Neural progenitor cell (in vitro differentiated cells): ENCODE results near the gene CSHL1. TPM values are rescaled to one million over a fixed set of nuclear protein-coding genes. Genes with fewer than 3 reads are reported as not detected.
"Not testable (repeated sequence)": the region's sequence is repeated elsewhere in the genome, so short reads cannot be mapped to it uniquely, and the experiment has no call there.

Experiments used
- DNase-seq: peaks from one replicate; pipeline ENCODE4 v3.0.0-alpha.2; 2016; ENCODE audit warnings: low spot score
- H2AFZ ChIP-seq: fragments of 200-600 bp; sonication (generic); replicated peaks from 2 replicates; pipeline ENCODE4 v1.6.1; 2016; ENCODE audit warnings: antibody characterized with exemption
- H3F3A ChIP-seq: fragments of 200-600 bp; sonication (generic); 2 replicates; pipeline ENCODE4 v1.6.1; 2016; ENCODE audit warnings: antibody characterized with exemption, low read depth
- H3K27ac ChIP-seq: fragments of 200-600 bp; sonication (generic); 2 replicates; pipeline ENCODE4 v1.5.1; 2016; ENCODE audit warnings: mild to moderate bottlenecking
- H3K27me3 ChIP-seq: fragments of 200-600 bp; sonication (generic); 2 replicates; pipeline ENCODE4 v1.6.1; 2016; ENCODE audit warnings: mild to moderate bottlenecking, moderate library complexity
- H3K36me3 ChIP-seq: fragments of 200-600 bp; sonication (generic); 2 replicates; pipeline ENCODE4 v1.5.1; 2016
- H3K4me1 ChIP-seq: fragments of 200-600 bp; sonication (generic); 2 replicates; pipeline ENCODE4 v1.6.1; 2016; ENCODE audit warnings: mixed run types
- H3K4me2 ChIP-seq: fragments of 200-600 bp; sonication (generic); 2 replicates; pipeline ENCODE4 v1.6.1; 2016
- H3K4me3 ChIP-seq: fragments of 200-600 bp; sonication (generic); 2 replicates; pipeline ENCODE4 v1.5.1; 2016
- H3K79me2 ChIP-seq: fragments of 200-600 bp; sonication (generic); 2 replicates; pipeline ENCODE4 v1.6.1; 2016; ENCODE audit warnings: low read depth
- H3K9ac ChIP-seq: fragments of 200-600 bp; sonication (generic); 2 replicates; pipeline ENCODE4 v1.6.1; 2016
- H3K9me3 ChIP-seq: fragments of 200-600 bp; sonication (generic); 2 replicates; pipeline ENCODE4 v1.5.1; 2016; ENCODE audit warnings: low read depth
- H4K20me1 ChIP-seq: fragments of 200-600 bp; sonication (generic); 2 replicates; pipeline ENCODE4 v1.6.1; 2016; ENCODE audit warnings: low read depth
- H3K27ac Mint-ChIP-seq: 3 replicates; pipeline ENCODE4 v1.8.0; 2021; ENCODE audit warnings: mixed read lengths
- H3K27me3 Mint-ChIP-seq: 2 replicates; pipeline ENCODE4 v1.8.0; 2022; ENCODE audit warnings: low read depth, mild to moderate bottlenecking, inconsistent platforms, moderate library complexity, mixed read lengths; ENCODE audit not compliant: insufficient read depth
- H3K36me3 Mint-ChIP-seq: 3 replicates; pipeline ENCODE4 v1.8.0; 2021; ENCODE audit warnings: mixed read lengths
- H3K4me1 Mint-ChIP-seq: 3 replicates; pipeline ENCODE4 v1.8.0; 2021; ENCODE audit warnings: mixed read lengths
- H3K4me3 Mint-ChIP-seq: 3 replicates; pipeline ENCODE4 v1.8.0; 2021; ENCODE audit warnings: mild to moderate bottlenecking, moderate library complexity, mixed read lengths
- H3K9me3 Mint-ChIP-seq: 3 replicates; pipeline ENCODE4 v1.8.0; 2020; ENCODE audit warnings: mixed read lengths
- EZH2 ChIP-seq: fragments of 200-600 bp; sonication (generic); IDR thresholded peaks from 2 replicates; pipeline ENCODE4 v1.6.1; 2017; ENCODE audit warnings: antibody characterized with exemption, mild to moderate bottlenecking, moderate library complexity
- EZH2phosphoT487 ChIP-seq: fragments of 200-600 bp; sonication (generic); IDR thresholded peaks from 2 replicates; pipeline ENCODE4 v1.6.1; 2017; ENCODE audit warnings: antibody characterized with exemption
- total RNA-seq: library from RNA; depleted of rRNA; stranded (reverse); fragments of >200 nt; gene quantifications from 2 replicates; pipeline ENCODE4 v1.2.3, GENCODE V29; 2015; ENCODE audit warnings: low replicate concordance
- TF ChIP-seq, protein P1 (sequence below): fragments of 200-600 bp; sonication (generic); IDR thresholded peaks from 2 replicates; pipeline ENCODE4 v1.5.1; 2017; ENCODE audit warnings: antibody characterized with exemption, mild to moderate bottlenecking

The CSHL1 gene
- total RNA-seq, 1 donor from 2014 or later: not detected

DNA sequence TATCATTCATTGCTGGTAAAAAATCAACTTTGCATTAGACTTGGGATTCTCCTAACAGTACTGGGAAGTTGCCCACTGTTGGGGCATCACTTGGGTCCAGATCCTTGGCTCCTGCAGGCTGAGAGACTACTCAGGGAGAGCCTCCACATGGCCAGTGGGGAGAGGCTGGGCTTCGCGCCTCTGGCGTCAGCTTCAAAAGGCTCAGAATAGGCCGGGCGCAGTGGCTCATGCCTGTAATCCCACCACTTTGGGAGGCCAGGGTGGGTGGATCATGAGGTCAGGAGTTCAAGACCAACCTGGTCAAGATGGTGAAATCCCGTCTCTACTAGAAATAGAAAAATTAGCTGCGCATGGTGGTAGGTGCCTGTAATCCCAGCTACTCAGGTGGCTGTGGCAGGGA lies 3.4 kb upstream of the CSHL1 start:
- no peaks in the 10 kb centered on the region for H3K9me3 ChIP-seq
- Mint-ChIP-seq H3K9me3 (no peaks in the 10 kb centered on the region), H3K4me3 (no peak overlapping the region), H3K4me1 (peaks cover 5% of the 10 kb centered on the region), H3K27me3 (peaks cover 8% of the 10 kb centered on the region), H3K27ac (no peak overlapping the region), H3K36me3 (no peaks in the 10 kb centered on the region)
- H4K20me1 ChIP-seq: no peaks in the 10 kb centered on the region
- no peaks in the 10 kb centered on the region for H3K79me2 ChIP-seq
- TF ChIP-seq, protein P1, sequence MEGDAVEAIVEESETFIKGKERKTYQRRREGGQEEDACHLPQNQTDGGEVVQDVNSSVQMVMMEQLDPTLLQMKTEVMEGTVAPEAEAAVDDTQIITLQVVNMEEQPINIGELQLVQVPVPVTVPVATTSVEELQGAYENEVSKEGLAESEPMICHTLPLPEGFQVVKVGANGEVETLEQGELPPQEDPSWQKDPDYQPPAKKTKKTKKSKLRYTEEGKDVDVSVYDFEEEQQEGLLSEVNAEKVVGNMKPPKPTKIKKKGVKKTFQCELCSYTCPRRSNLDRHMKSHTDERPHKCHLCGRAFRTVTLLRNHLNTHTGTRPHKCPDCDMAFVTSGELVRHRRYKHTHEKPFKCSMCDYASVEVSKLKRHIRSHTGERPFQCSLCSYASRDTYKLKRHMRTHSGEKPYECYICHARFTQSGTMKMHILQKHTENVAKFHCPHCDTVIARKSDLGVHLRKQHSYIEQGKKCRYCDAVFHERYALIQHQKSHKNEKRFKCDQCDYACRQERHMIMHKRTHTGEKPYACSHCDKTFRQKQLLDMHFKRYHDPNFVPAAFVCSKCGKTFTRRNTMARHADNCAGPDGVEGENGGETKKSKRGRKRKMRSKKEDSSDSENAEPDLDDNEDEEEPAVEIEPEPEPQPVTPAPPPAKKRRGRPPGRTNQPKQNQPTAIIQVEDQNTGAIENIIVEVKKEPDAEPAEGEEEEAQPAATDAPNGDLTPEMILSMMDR: no peak
- TF ChIP-seq EZH2 (no peak), EZH2phosphoT487 (no peak)
- H3K36me3 ChIP-seq: no peaks in the 10 kb centered on the region
- no peak overlapping the region for H3K9ac ChIP-seq
- H2AFZ ChIP-seq: no peak overlapping the region
- no peaks in the 10 kb centered on the region for H3K4me1 ChIP-seq
- H3K4me2 ChIP-seq: no peak overlapping the region
- peaks cover 6% of the 10 kb centered on the region for H3F3A ChIP-seq
- H3K27ac ChIP-seq: no peak overlapping the region
- H3K27me3 ChIP-seq: peaks cover 4% of the 10 kb centered on the region
- no peak overlapping the region for H3K4me3 ChIP-seq
- DNase-seq: no peak

DNA sequence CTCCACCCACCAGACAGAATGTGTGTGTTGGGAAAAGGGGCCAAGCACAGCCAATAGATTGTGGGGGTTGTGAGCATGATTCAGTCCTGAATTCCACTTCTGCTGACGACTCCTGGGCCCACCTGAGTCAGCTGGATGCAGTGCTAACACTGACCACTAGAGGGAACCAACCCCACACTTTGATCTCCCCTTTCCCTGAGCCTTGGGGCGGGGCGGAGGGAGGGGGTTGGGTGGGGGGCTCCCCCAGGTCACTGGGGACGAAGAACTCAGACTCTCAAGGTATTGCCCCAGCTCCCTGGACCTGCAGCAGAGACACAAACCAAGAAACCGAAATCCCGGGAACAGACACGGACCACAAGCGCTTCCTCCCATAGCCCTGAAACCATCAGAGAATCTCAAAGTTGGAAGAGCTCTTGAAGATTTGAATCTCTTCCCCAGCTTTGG lies 621 bp upstream of the CSHL1 start:
- Histone ChIP-seq H3K36me3 (no peaks in the 10 kb centered on the region), H3K4me1 (no peaks in the 10 kb centered on the region), H3F3A (no peaks in the 10 kb centered on the region), H3K9ac (no peak overlapping the region), H3K4me3 (no peak overlapping the region), H3K4me2 (no peak overlapping the region), H3K27ac (no peak overlapping the region), H2AFZ (no peak overlapping the region), H4K20me1 (no peaks in the 10 kb centered on the region), H3K27me3 (no peaks in the 10 kb centered on the region), H3K79me2 (no peaks in the 10 kb centered on the region), H3K9me3 (no peaks in the 10 kb centered on the region)
- H3K36me3 Mint-ChIP-seq: no peaks in the 10 kb centered on the region
- no peak overlapping the region for H3K27ac Mint-ChIP-seq
- H3K4me1 Mint-ChIP-seq: no peaks in the 10 kb centered on the region
- H3K9me3 Mint-ChIP-seq: no peaks in the 10 kb centered on the region
- TF ChIP-seq EZH2: no peak
- TF ChIP-seq, protein P1: peak; percentile 74
- H3K4me3 Mint-ChIP-seq: no peak overlapping the region
- H3K27me3 Mint-ChIP-seq: no peaks in the 10 kb centered on the region
- peak; percentile 59 for DNase-seq

DNA sequence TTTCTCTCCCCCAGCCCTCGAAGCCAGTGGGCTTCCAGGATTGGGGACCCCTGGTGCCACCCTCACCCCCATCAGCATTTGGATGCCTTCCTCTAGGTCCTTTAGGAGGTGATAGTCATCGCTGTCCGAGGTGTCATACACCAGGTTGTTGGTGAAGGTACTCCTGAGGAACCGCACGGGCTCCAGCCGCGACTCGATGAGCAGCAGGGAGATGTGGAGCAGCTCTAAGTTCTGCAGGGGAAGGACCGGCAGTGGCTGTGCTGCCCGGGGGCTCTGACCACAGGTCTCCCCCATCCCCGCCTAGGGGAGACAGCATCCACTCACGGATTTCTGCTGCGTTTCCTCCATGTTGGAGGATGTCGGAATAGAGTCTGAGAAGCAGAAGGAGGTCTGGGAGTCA lies 962 bp downstream of the CSHL1 start:
- Histone ChIP-seq H2AFZ (no peak overlapping the region), H3K4me3 (no peak overlapping the region), H3K4me1 (no peaks in the 10 kb centered on the region), H3K36me3 (no peaks in the 10 kb centered on the region), H3K4me2 (no peak overlapping the region), H3F3A (no peaks in the 10 kb centered on the region), H3K79me2 (no peaks in the 10 kb centered on the region), H3K9me3 (no peaks in the 10 kb centered on the region), H3K27me3 (no peaks in the 10 kb centered on the region), H4K20me1 (no peaks in the 10 kb centered on the region), H3K27ac (no peak overlapping the region), H3K9ac (no peak overlapping the region)
- Mint-ChIP-seq H3K9me3 (no peaks in the 10 kb centered on the region), H3K27me3 (no peaks in the 10 kb centered on the region), H3K4me1 (no peaks in the 10 kb centered on the region), H3K27ac (no peak overlapping the region), H3K4me3 (no peak overlapping the region), H3K36me3 (no peaks in the 10 kb centered on the region)
- TF ChIP-seq, protein P1: no peak
- TF ChIP-seq EZH2phosphoT487 (no peak), EZH2 (no peak)
- no peak for DNase-seq

DNA sequence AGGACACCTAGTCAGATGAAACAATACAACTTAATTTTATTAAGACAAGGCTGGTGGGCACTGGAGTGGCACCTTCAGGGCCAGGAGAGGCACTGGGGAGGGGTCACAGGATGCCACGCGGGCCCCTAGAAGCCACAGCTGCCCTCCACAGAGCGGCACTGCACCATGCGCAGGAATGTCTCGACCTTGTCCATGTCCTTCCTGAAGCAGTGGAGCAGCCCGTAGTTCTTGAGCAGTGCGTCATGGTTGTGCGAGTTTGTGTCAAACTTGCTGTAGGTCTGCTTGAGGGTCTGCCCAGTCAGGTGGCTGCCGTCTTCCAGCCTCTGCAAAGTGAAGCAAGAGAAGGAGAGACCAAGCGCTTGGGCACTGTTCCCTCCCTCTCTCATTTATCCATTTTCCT lies 1.5 kb downstream of the CSHL1 start:
- not testable (repeated sequence) for H3K4me1 Mint-ChIP-seq, H3K9ac ChIP-seq, H3F3A ChIP-seq, H3K4me1 ChIP-seq, H3K27ac Mint-ChIP-seq, H3K9me3 Mint-ChIP-seq, H3K4me3 Mint-ChIP-seq, H2AFZ ChIP-seq, H3K27ac ChIP-seq, H3K36me3 ChIP-seq, H3K79me2 ChIP-seq, DNase-seq, H3K36me3 Mint-ChIP-seq, H3K4me2 ChIP-seq, H3K4me3 ChIP-seq, H4K20me1 ChIP-seq, H3K27me3 ChIP-seq, H3K27me3 Mint-ChIP-seq, H3K9me3 ChIP-seq
